HEK293 (cell line): ENCODE results near the gene FDX2.

Experiments used
- CTCF ChIA-PET: fragments of 350-600 bp; formaldehyde crosslinking; extraction: SDS; loops from one replicate; lab custom pipeline; 2021; ENCODE audit warnings: antibody characterized with exemption; lab: Yijun Ruan, JAX
- POLR2A ChIA-PET: fragments of 300-600 bp; formaldehyde crosslinking; extraction: SDS; loops from one replicate; lab custom pipeline; 2020; ENCODE audit warnings: antibody characterized with exemption, inconsistent platforms; lab: Yijun Ruan, JAX
- H3K27ac ChIP-seq: fragments of 200-500 bp; sonication (Bioruptor generic); 2 replicates; pipeline ENCODE4 v1.5.1; 2014; ENCODE audit warnings: low read depth, low read length, control low read depth, inconsistent platforms; ENCODE audit errors: extremely low read depth
- H3K36me3 ChIP-seq, 2 experiments: fragments of 200-500 bp in 1 of 2; sonication (Bioruptor generic) in 1 of 2; 1 replicate in 1 of 2; 2 replicates in 1 of 2; pipeline ENCODE4 v1.5.1; 2014 to 2017; ENCODE audit warnings: inconsistent platforms in 2 of 2, low read length in 2 of 2; ENCODE audit not compliant: control insufficient read depth in 2 of 2, insufficient read depth in 1 of 2
- H3K4me1 ChIP-seq: fragments of 200-500 bp; sonication (Bioruptor generic); 2 replicates; pipeline ENCODE4 v1.5.1; 2014; ENCODE audit warnings: mild to moderate bottlenecking, low read length, inconsistent platforms; ENCODE audit not compliant: control insufficient read depth, insufficient read depth
- H3K4me3 ChIP-seq: 2 replicates; pipeline ENCODE4 v1.5.1; 2011; ENCODE audit warnings: low read depth, mild to moderate bottlenecking, control low read depth, low read length, moderate library complexity
- H3K9me3 ChIP-seq: fragments of 200-500 bp; sonication (Bioruptor generic); 2 replicates; pipeline ENCODE4 v1.5.1; 2014; ENCODE audit warnings: low read depth, low read length, inconsistent platforms; ENCODE audit not compliant: control insufficient read depth, insufficient read depth
- EGR2 ChIP-seq: fragments of 450-650 bp; formaldehyde crosslinking; IDR thresholded peaks from 2 replicates; pipeline ENCODE4 v1.5.1; 2016; ENCODE audit warnings: low read depth, missing biosample characterization, missing genetic modification characterization
- ZBTB20 ChIP-seq: fragments of 450-650 bp; formaldehyde crosslinking; IDR thresholded peaks from 2 replicates; pipeline ENCODE4 v1.5.1; 2016; ENCODE audit warnings: missing biosample characterization, missing genetic modification characterization
- ZNF335 ChIP-seq: fragments of 450-650 bp; formaldehyde crosslinking; conservative IDR thresholded peaks from 2 replicates; pipeline ENCODE4 v1.5.1; 2016; ENCODE audit warnings: missing biosample characterization, missing genetic modification characterization
- ZNF341 ChIP-seq: fragments of 450-650 bp; formaldehyde crosslinking; IDR thresholded peaks from 2 replicates; pipeline ENCODE4; 2016; ENCODE audit warnings: low read depth, missing biosample characterization, missing genetic modification characterization
- ZNF658 ChIP-seq: fragments of 450-650 bp; formaldehyde crosslinking; IDR thresholded peaks from 2 replicates; pipeline ENCODE4; 2016; ENCODE audit warnings: missing biosample characterization, missing genetic modification characterization
- ZNF837 ChIP-seq: fragments of 450-650 bp; formaldehyde crosslinking; IDR thresholded peaks from 2 replicates; pipeline ENCODE4 v1.5.1; 2016; ENCODE audit warnings: missing biosample characterization, missing genetic modification characterization
- TF ChIP-seq, protein P1 (sequence below): fragments of 450-650 bp; formaldehyde crosslinking; IDR thresholded peaks from 2 replicates; pipeline ENCODE4 v1.5.1; 2016; ENCODE audit warnings: missing biosample characterization, missing genetic modification characterization, borderline replicate concordance
- TF ChIP-seq, protein P2 (sequence below): fragments of 450-650 bp; formaldehyde crosslinking; conservative IDR thresholded peaks from 2 replicates; pipeline ENCODE4 v1.5.1; 2016; ENCODE audit warnings: low read depth, missing biosample characterization, missing genetic modification characterization
- TF ChIP-seq, protein P3 (sequence below): fragments of 450-650 bp; formaldehyde crosslinking; IDR thresholded peaks from 2 replicates; pipeline ENCODE4 v1.5.1; 2017; ENCODE audit warnings: missing biosample characterization, missing genetic modification characterization
- TF ChIP-seq, protein P4 (sequence below): fragments of 450-650 bp; formaldehyde crosslinking; IDR thresholded peaks from 2 replicates; pipeline ENCODE4 v1.5.1; 2016; ENCODE audit warnings: missing biosample characterization, missing genetic modification characterization

FDX2 gene

DNA sequence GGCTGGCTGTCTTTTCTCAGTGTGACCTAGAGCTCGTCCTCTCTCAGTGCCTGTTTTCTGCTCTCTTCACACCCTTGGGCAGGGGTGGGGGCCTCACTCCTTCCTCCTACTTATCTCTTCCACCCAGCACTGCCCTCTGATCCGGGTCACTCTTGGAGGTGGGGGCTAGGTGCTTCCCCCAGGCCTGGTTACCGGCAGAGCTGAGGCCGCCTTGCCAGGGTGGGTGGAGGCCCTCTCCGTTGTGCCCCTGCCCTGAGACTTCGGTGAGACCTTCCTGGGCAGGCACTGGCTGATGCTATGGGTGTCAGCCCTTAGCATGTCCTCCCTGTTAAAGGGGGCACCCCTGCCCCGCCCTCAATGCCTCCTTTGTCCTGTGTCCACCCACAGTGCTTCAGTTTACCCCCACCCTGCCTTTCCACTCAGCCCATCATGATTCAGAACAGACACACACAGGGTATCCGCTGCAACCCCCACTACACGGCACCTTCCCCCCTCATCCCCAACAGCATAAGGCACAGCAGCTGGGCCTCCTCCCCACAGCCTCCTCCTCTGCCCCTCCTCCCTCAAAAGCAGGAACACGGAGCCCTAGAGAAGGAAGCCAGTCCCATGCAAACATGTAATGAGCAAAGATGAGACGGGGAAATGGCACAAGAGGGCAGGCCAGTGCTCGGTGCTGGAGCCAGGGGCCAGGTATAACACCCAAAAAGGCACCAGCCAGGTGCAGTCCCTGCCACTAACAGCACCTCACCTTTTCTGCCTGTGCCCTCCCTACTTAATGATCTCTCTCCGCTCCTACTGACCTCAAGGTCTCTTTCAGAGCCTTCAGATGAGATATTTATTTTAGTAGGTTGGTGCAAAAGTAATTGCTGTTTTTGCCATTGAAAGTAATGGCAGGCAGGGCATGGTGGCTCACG, 16.0 kb downstream of the FDX2 start:
- no peak overlapping the region for H3K4me3 ChIP-seq
- POLR2A ChIA-PET: interaction anchor here (0.8 kb wide), 2 partner anchors 15 to 41 kb away, joined by 5 to 8 read pairs; no protein-coding TSS in a partner anchor
- CTCF ChIA-PET: interaction anchor here (0.6 to 2.1 kb wide), 5 partner anchors 15 to 106 kb away, joined by 3 to 8 read pairs (median 3); no protein-coding TSS in a partner anchor
- no peaks in the 10 kb centered on the region for H3K9me3 ChIP-seq
- TF ChIP-seq EGR2 (tag by site-specific recombination): peak; percentile 16; the same call in 1 of the 2 replicates
- no peak for TF ChIP-seq ZNF837 (tag by site-specific recombination)
- peak; percentile 39; the same call in 1 of the 2 replicates for TF ChIP-seq ZNF341
- TF ChIP-seq ZNF335: peak; percentile 90
- TF ChIP-seq, protein P1, sequence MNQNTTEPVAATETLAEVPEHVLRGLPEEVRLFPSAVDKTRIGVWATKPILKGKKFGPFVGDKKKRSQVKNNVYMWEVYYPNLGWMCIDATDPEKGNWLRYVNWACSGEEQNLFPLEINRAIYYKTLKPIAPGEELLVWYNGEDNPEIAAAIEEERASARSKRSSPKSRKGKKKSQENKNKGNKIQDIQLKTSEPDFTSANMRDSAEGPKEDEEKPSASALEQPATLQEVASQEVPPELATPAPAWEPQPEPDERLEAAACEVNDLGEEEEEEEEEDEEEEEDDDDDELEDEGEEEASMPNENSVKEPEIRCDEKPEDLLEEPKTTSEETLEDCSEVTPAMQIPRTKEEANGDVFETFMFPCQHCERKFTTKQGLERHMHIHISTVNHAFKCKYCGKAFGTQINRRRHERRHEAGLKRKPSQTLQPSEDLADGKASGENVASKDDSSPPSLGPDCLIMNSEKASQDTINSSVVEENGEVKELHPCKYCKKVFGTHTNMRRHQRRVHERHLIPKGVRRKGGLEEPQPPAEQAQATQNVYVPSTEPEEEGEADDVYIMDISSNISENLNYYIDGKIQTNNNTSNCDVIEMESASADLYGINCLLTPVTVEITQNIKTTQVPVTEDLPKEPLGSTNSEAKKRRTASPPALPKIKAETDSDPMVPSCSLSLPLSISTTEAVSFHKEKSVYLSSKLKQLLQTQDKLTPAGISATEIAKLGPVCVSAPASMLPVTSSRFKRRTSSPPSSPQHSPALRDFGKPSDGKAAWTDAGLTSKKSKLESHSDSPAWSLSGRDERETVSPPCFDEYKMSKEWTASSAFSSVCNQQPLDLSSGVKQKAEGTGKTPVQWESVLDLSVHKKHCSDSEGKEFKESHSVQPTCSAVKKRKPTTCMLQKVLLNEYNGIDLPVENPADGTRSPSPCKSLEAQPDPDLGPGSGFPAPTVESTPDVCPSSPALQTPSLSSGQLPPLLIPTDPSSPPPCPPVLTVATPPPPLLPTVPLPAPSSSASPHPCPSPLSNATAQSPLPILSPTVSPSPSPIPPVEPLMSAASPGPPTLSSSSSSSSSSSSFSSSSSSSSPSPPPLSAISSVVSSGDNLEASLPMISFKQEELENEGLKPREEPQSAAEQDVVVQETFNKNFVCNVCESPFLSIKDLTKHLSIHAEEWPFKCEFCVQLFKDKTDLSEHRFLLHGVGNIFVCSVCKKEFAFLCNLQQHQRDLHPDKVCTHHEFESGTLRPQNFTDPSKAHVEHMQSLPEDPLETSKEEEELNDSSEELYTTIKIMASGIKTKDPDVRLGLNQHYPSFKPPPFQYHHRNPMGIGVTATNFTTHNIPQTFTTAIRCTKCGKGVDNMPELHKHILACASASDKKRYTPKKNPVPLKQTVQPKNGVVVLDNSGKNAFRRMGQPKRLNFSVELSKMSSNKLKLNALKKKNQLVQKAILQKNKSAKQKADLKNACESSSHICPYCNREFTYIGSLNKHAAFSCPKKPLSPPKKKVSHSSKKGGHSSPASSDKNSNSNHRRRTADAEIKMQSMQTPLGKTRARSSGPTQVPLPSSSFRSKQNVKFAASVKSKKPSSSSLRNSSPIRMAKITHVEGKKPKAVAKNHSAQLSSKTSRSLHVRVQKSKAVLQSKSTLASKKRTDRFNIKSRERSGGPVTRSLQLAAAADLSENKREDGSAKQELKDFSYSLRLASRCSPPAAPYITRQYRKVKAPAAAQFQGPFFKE (tag by site-specific recombination): no peak
- peak; percentile 46; the same call in 1 of the 2 replicates for TF ChIP-seq ZBTB20 (tag by site-specific recombination)
- TF ChIP-seq, protein P2, sequence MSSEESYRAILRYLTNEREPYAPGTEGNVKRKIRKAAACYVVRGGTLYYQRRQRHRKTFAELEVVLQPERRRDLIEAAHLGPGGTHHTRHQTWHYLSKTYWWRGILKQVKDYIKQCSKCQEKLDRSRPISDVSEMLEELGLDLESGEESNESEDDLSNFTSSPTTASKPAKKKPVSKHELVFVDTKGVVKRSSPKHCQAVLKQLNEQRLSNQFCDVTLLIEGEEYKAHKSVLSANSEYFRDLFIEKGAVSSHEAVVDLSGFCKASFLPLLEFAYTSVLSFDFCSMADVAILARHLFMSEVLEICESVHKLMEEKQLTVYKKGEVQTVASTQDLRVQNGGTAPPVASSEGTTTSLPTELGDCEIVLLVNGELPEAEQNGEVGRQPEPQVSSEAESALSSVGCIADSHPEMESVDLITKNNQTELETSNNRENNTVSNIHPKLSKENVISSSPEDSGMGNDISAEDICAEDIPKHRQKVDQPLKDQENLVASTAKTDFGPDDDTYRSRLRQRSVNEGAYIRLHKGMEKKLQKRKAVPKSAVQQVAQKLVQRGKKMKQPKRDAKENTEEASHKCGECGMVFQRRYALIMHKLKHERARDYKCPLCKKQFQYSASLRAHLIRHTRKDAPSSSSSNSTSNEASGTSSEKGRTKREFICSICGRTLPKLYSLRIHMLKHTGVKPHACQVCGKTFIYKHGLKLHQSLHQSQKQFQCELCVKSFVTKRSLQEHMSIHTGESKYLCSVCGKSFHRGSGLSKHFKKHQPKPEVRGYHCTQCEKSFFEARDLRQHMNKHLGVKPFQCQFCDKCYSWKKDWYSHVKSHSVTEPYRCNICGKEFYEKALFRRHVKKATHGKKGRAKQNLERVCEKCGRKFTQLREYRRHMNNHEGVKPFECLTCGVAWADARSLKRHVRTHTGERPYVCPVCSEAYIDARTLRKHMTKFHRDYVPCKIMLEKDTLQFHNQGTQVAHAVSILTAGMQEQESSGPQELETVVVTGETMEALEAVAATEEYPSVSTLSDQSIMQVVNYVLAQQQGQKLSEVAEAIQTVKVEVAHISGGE (tag by site-specific recombination): no peak
- TF ChIP-seq, protein P3, sequence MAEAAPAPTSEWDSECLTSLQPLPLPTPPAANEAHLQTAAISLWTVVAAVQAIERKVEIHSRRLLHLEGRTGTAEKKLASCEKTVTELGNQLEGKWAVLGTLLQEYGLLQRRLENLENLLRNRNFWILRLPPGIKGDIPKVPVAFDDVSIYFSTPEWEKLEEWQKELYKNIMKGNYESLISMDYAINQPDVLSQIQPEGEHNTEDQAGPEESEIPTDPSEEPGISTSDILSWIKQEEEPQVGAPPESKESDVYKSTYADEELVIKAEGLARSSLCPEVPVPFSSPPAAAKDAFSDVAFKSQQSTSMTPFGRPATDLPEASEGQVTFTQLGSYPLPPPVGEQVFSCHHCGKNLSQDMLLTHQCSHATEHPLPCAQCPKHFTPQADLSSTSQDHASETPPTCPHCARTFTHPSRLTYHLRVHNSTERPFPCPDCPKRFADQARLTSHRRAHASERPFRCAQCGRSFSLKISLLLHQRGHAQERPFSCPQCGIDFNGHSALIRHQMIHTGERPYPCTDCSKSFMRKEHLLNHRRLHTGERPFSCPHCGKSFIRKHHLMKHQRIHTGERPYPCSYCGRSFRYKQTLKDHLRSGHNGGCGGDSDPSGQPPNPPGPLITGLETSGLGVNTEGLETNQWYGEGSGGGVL: peak; percentile 76
- TF ChIP-seq, protein P4, sequence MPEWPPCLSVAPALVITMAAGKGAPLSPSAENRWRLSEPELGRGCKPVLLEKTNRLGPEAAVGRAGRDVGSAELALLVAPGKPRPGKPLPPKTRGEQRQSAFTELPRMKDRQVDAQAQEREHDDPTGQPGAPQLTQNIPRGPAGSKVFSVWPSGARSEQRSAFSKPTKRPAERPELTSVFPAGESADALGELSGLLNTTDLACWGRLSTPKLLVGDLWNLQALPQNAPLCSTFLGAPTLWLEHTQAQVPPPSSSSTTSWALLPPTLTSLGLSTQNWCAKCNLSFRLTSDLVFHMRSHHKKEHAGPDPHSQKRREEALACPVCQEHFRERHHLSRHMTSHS: no peak
- no peak for TF ChIP-seq ZNF658 (tag by site-specific recombination)
- TF ChIP-seq, all 188 proteins: peak for 5
- Histone ChIP-seq H3K27ac (no peak overlapping the region), H3K4me1 (no peaks in the 10 kb centered on the region), H3K36me3 (peaks cover 0 to 10% of the 10 kb centered on the region in 2 experiments; a peak in 1 of 3 replicates)
